Stimulated activated CD4-positive, alpha-beta T cell treated with anti-CD3 and anti-CD28 coated beads, Interleukin-2, amount 100 ng/mL, for 24 hours (primary cell): ENCODE measurements around the gene LSAMP.

Source experiments
- DNase-seq, 2 donors: peaks; one replicate each; pipeline ENCODE4 v3.0.0-alpha.2; 2020

LSAMP gene

GRCh38 chr3:116350119-116350733, 95.1 kb downstream of the LSAMP start:
- DNase-seq: no peak

GRCh38 chr3:116348216-116348615, 97.1 kb downstream of the LSAMP start:
- DNase-seq: no peak

- no peak for DNase-seq
These were observed 102.8 kb downstream of the LSAMP start for GRCh38 chr3:116342499-116342898.

- DNase-seq: no peak
These were observed 103.4 kb downstream of the LSAMP start for GRCh38 chr3:116341899-116342298.

GRCh38 chr3:116341381-116341780, 103.9 kb downstream of the LSAMP start:
- DNase-seq: no peak

GRCh38 chr3:116340680-116341216, 104.5 kb downstream of the LSAMP start:
- no peak for DNase-seq

GRCh38 chr3:116339441-116340028, 105.8 kb downstream of the LSAMP start:
- DNase-seq: no peak

- DNase-seq: no peak
These were observed 106.6 kb downstream of the LSAMP start for GRCh38 chr3:116338713-116339112.

- no peak for DNase-seq
These were observed 108.1 kb downstream of the LSAMP start for GRCh38 chr3:116337229-116337628.

GRCh38 chr3:116331380-116331779, 113.9 kb downstream of the LSAMP start:
- DNase-seq: no peak

- no peak for DNase-seq
These were observed 122.4 kb downstream of the LSAMP start for GRCh38 chr3:116322750-116323375.

GRCh38 chr3:116318370-116318769, 126.9 kb downstream of the LSAMP start:
- DNase-seq: no peak

GRCh38 chr3:116316771-116317170, 128.5 kb downstream of the LSAMP start:
- no peak for DNase-seq

GRCh38 chr3:116314476-116314875, 130.8 kb downstream of the LSAMP start:
- no peak for DNase-seq

GRCh38 chr3:116306720-116307119, 138.6 kb downstream of the LSAMP start:
- no peak for DNase-seq

GRCh38 chr3:116306149-116306548, 139.1 kb downstream of the LSAMP start:
- no peak for DNase-seq

GRCh38 chr3:116302087-116302747, 143.1 kb downstream of the LSAMP start:
- DNase-seq: no peak

GRCh38 chr3:116301422-116301821, 143.9 kb downstream of the LSAMP start:
- no peak for DNase-seq

GRCh38 chr3:116300226-116300625, 145.1 kb downstream of the LSAMP start:
- no peak for DNase-seq

- DNase-seq: no peak
These were observed 145.6 kb downstream of the LSAMP start for GRCh38 chr3:116299646-116300081.

- no peak for DNase-seq
These were observed 147.1 kb downstream of the LSAMP start for GRCh38 chr3:116298151-116298550.

GRCh38 chr3:116291141-116291540, 154.1 kb downstream of the LSAMP start:
- no peak for DNase-seq

GRCh38 chr3:116288485-116288884, 156.8 kb downstream of the LSAMP start:
- no peak for DNase-seq
